ENCODE data around the gene MRAS.

- no peak for TF ChIP-seq CTCF (IDR thresholded peaks at IDR 0.05)
- TF ChIP-seq POLR2A (IDR thresholded peaks at IDR 0.05), result no peak
Observed at GRCh38 chr3:138381950-138382715, 33.8 kb downstream of the MRAS start.
